OCI-LY3 (cell line): ENCODE results near the gene KCNF1.

Source experiments
- H2AFZ ChIP-seq: fragments of 200-600, 300-600 bp; shearing (Covaris generic); 2 replicates; pipeline ENCODE4 v1.6.0; 2014; ENCODE audit warnings: antibody characterized with exemption, low read depth, low read length
- H3K27ac ChIP-seq: fragments of 200-600, 300-600 bp; sonication (generic); 2 replicates; pipeline ENCODE4 v1.5.1; 2014; ENCODE audit warnings: mild to moderate bottlenecking, low read length, moderate library complexity, mixed read lengths
- H3K27me3 ChIP-seq: fragments of 200-600, 300-600 bp; sonication (generic); 2 replicates; pipeline ENCODE4 v1.6.1; 2014; ENCODE audit warnings: low read depth, low read length, mixed read lengths
- H3K36me3 ChIP-seq: fragments of 200-600, 300-600 bp; sonication (generic); replicated peaks from 2 replicates; pipeline ENCODE3; 2014; ENCODE audit warnings: low read depth, low read length, mixed read lengths
- H3K4me1 ChIP-seq: fragments of 300-600, 200-600 bp; sonication (generic); 2 replicates; pipeline ENCODE4 v1.6.1; 2014; ENCODE audit warnings: low read length, mixed read lengths
- H3K4me2 ChIP-seq: fragments of 200-600, 300-600 bp; sonication (generic); 2 replicates; pipeline ENCODE4 v1.6.1; 2014; ENCODE audit warnings: low read length, mixed read lengths
- H3K4me3 ChIP-seq: fragments of 300-600, 200-600 bp; sonication (generic); 2 replicates; pipeline ENCODE4 v1.5.1; 2014; ENCODE audit warnings: antibody characterized with exemption, mild to moderate bottlenecking, low read length, moderate library complexity
- H3K79me2 ChIP-seq: fragments of 300-600, 200-600 bp; shearing (Covaris generic); 2 replicates; pipeline ENCODE4 v1.6.1; 2014; ENCODE audit warnings: mild to moderate bottlenecking, low read length, mixed read lengths
- H3K9ac ChIP-seq: fragments of 300-600, 200-600 bp; shearing (Covaris generic); 2 replicates; pipeline ENCODE4 v1.6.0; 2014; ENCODE audit warnings: mild to moderate bottlenecking, low read length, moderate library complexity
- H3K9me3 ChIP-seq: fragments of 200-600, 300-600 bp; shearing (Covaris generic); 2 replicates; pipeline ENCODE4 v1.6.1; 2014; ENCODE audit warnings: low read length, mixed read lengths; ENCODE audit not compliant: insufficient read depth
- H4K20me1 ChIP-seq: fragments of 200-600, 300-600 bp; sonication (generic); 2 replicates; pipeline ENCODE4 v1.6.1; 2016; ENCODE audit warnings: low read length, mixed read lengths; ENCODE audit not compliant: insufficient read depth
- CTCF ChIP-seq: fragments of 200-600, 300-600 bp; sonication (generic); IDR thresholded peaks from 2 replicates; pipeline ENCODE4 v1.5.1; 2014; ENCODE audit warnings: antibody characterized with exemption, low read length, low read depth
- EZH2phosphoT487 ChIP-seq: fragments of 200-600 bp; shearing (Covaris generic); IDR thresholded peaks from 2 replicates; pipeline ENCODE4 v1.6.1; 2018; ENCODE audit warnings: antibody characterized with exemption, mixed run types, low read depth

The KCNF1 gene

DNA sequence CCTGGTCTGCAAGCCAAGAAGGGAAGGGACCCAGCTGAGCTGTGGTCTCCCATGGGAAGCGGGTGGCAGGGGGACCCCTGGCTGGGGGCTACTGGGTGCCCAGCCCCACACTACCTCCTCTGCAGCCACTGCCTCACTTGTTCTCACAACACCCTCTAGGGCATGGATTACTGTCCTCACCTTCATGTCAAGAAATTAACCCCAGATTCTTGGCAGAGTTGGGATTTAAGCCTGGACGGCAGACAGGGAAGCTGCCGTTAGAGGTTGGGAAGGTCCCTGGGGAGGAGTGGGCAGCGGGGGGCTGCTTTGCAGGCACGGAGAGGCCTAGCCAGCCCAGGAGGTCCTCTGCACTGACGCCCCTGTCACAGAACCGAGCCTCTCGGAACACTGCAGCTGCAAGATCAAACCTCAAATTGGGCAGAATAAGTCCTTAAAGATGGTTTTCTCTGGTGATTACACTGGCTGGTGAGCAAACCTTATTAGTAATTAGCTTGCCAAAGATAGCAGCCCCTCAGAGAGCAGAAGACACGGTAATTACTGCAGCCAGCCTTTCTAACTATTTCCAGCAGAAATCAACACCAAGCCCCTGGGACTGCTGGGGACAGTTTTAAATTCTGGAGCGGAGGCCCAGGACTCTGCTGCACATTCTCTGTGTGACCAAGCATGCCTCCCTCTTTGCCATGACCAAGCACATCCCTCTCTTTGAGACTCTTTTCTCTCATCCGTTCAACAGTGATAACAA is 35.9 kb downstream of the KCNF1 start:
- H3K36me3 ChIP-seq, result no peaks in the 10 kb centered on the region
- no peak overlapping the region for H3K4me2 ChIP-seq
- no peaks in the 10 kb centered on the region for H3K79me2 ChIP-seq
- H3K27me3 ChIP-seq, result peaks cover 17% of the 10 kb centered on the region; the same call in 1 of the 2 replicates
- H3K9ac ChIP-seq, result no peak overlapping the region
- H2AFZ ChIP-seq, result no peak overlapping the region
- no peak overlapping the region for H3K27ac ChIP-seq
- H3K9me3 ChIP-seq, result no peaks in the 10 kb centered on the region
- TF ChIP-seq EZH2phosphoT487 (no peak), CTCF (no peak)
- no peaks in the 10 kb centered on the region for H3K4me1 ChIP-seq
- no peaks in the 10 kb centered on the region for H4K20me1 ChIP-seq
- H3K4me3 ChIP-seq, result no peak overlapping the region

DNA sequence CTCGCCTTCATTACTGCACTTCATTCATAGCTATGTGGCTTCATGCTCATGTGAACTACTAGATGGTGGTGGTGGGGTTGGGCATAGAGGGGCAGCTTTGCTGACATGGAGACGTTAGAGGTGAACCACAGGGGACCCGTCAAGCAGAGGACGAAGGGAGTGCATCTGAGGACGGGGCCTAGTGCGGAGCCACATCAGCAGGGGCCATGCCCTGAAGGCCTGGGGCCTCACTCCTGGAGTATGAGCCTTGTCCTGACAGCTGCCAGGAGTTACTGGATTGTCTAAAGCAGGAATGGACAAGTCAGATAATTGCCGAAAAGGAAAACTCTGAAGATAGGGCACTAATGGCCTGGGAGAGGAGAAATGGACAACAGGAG is 36.4 kb downstream of the KCNF1 start:
- no peaks in the 10 kb centered on the region for H3K4me1 ChIP-seq
- no peak overlapping the region for H3K9ac ChIP-seq
- H3K4me3 ChIP-seq, result no peak overlapping the region
- no peaks in the 10 kb centered on the region for H4K20me1 ChIP-seq
- H3K79me2 ChIP-seq, result no peaks in the 10 kb centered on the region
- TF ChIP-seq CTCF (no peak), EZH2phosphoT487 (no peak)
- H3K4me2 ChIP-seq, result no peak overlapping the region
- no peaks in the 10 kb centered on the region for H3K36me3 ChIP-seq
- no peak overlapping the region for H2AFZ ChIP-seq
- H3K9me3 ChIP-seq, result no peaks in the 10 kb centered on the region
- no peak overlapping the region for H3K27ac ChIP-seq
- H3K27me3 ChIP-seq, result peaks cover 17% of the 10 kb centered on the region; the same call in 1 of the 2 replicates

DNA sequence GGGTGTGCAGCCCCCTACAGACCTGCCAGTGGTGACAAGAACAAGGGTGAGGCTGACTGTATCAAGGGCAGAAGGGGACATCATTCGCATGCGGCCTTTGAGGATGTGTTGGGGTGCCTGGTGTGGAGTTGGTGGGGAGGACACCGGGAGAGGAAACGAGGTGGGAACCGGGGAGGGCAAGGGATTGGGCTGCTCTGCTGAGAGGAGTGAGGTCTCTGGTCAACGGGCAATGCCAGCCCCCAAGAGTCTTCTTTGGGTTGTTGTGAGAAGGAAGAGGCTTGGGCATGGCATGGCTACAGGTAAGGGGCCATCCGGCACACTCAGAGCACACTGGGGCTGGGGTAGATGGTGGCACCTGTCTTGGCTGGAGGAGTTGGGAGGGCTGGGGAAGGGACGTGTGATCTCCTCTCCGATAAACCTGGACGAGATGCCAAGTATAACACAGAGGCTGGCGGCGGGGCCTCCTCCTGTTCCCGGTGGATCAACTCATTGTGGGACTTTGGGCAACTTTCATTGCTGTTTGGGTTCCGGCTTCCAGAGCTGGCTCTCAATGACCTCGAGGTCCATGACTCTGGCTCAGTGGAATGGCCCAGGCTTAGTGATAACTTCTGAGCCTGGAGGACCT is 37.0 kb downstream of the KCNF1 start:
- no peak overlapping the region for H3K27ac ChIP-seq
- no peaks in the 10 kb centered on the region for H3K9me3 ChIP-seq
- no peak overlapping the region for H3K4me2 ChIP-seq
- H3K9ac ChIP-seq, result no peak overlapping the region
- H3K79me2 ChIP-seq, result no peaks in the 10 kb centered on the region
- H3K27me3 ChIP-seq, result peaks cover 17% of the 10 kb centered on the region; the same call in 1 of the 2 replicates
- no peak overlapping the region for H2AFZ ChIP-seq
- H3K36me3 ChIP-seq, result no peaks in the 10 kb centered on the region
- TF ChIP-seq CTCF (no peak), EZH2phosphoT487 (no peak)
- no peak overlapping the region for H3K4me3 ChIP-seq
- H3K4me1 ChIP-seq, result no peaks in the 10 kb centered on the region
- H4K20me1 ChIP-seq, result no peaks in the 10 kb centered on the region

GRCh38 chr2:10949835-10950234 is 38.1 kb downstream of the KCNF1 start:
- TF ChIP-seq EZH2phosphoT487 (no peak), CTCF (no peak)
- peaks cover 10% of the 10 kb centered on the region; the same call in 1 of the 2 replicates for H3K27me3 ChIP-seq
- no peaks in the 10 kb centered on the region for H3K9me3 ChIP-seq
- no peak overlapping the region for H2AFZ ChIP-seq
- H3K36me3 ChIP-seq, result no peaks in the 10 kb centered on the region
- H3K4me1 ChIP-seq, result no peaks in the 10 kb centered on the region
- no peak overlapping the region for H3K27ac ChIP-seq
- H3K4me2 ChIP-seq, result no peak overlapping the region
- H4K20me1 ChIP-seq, result no peaks in the 10 kb centered on the region
- H3K9ac ChIP-seq, result no peak overlapping the region
- no peak overlapping the region for H3K4me3 ChIP-seq
- H3K79me2 ChIP-seq, result no peaks in the 10 kb centered on the region
